ENCODE measurements around the gene HTT-AS.

The HTT-AS gene

GRCh38 chr4:3035249-3035648, 39.1 kb downstream of the HTT-AS start:
- DNase-seq (ENCODE audit: low read depth): no peak
- TF ChIP-seq MYC (IDR thresholded peaks at IDR 0.05; ENCODE audit: low read depth, low read length): no peak
- TF ChIP-seq POLR2A (IDR thresholded peaks at IDR 0.05; ENCODE audit: extremely low read depth, insufficient read length): no peak
- TF ChIP-seq CTCF (IDR thresholded peaks at IDR 0.05; ENCODE audit: low read depth, low read length): no peak
- TF ChIP-seq, protein P1, sequence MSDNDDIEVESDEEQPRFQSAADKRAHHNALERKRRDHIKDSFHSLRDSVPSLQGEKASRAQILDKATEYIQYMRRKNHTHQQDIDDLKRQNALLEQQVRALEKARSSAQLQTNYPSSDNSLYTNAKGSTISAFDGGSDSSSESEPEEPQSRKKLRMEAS (IDR thresholded peaks at IDR 0.05; ENCODE audit: low read depth, low read length): no peak
- H3K4me3 ChIP-seq (ENCODE audit: low read depth, low read length): no peak overlapping the region

GRCh38 chr4:3034231-3034630, 40.1 kb downstream of the HTT-AS start:
- DNase-seq (ENCODE audit: low read depth): no peak
- no peak for TF ChIP-seq MYC (IDR thresholded peaks at IDR 0.05; ENCODE audit: low read depth, low read length)
- TF ChIP-seq, protein P1 (IDR thresholded peaks at IDR 0.05; ENCODE audit: low read depth, low read length): no peak
- TF ChIP-seq CTCF (IDR thresholded peaks at IDR 0.05; ENCODE audit: low read depth, low read length): no peak
- H3K4me3 ChIP-seq (ENCODE audit: low read depth, low read length): no peak overlapping the region

- TF ChIP-seq, protein P1 (IDR thresholded peaks at IDR 0.05; ENCODE audit: low read depth, low read length): no peak
- no peak for TF ChIP-seq MYC (IDR thresholded peaks at IDR 0.05; ENCODE audit: low read depth, low read length)
- TF ChIP-seq CTCF (IDR thresholded peaks at IDR 0.05; ENCODE audit: low read depth, low read length): no peak
- TF ChIP-seq POLR2A (IDR thresholded peaks at IDR 0.05; ENCODE audit: extremely low read depth, insufficient read length): no peak
- no peak overlapping the region for H3K4me3 ChIP-seq (ENCODE audit: low read depth, low read length)
- no peak for DNase-seq (ENCODE audit: low read depth)
Observed at GRCh38 chr4:3031357-3032082, 42.8 kb downstream of the HTT-AS start.

- DNase-seq (ENCODE audit: low read depth): no peak
- no peak overlapping the region for H3K4me3 ChIP-seq (ENCODE audit: low read depth, low read length)
- TF ChIP-seq, protein P1 (IDR thresholded peaks at IDR 0.05; ENCODE audit: low read depth, low read length): no peak
- TF ChIP-seq MYC (IDR thresholded peaks at IDR 0.05; ENCODE audit: low read depth, low read length): no peak
Observed at GRCh38 chr4:3030566-3031356, 43.6 kb downstream of the HTT-AS start.

DNA sequence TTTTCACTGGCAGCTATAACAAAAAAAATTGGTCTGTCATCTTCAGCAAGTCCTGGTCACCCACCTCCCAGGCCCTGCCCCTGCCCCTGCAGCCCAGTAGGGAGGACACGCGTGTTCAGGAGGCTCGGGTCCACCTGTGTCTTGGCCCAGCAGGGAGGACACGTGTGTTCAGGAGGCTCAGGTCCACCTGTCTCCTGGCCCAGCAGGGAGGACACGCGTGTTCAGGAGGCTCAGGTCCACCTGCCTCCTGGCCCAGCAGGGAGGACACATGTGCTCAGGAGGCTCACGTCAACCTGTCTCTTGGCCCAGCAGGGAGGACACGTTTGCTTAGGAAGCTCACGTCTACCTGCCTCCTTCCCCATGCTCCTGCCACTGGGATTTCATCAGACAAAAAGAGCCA, 44.9 kb downstream of the HTT-AS start:
- no peak for DNase-seq (ENCODE audit: low read depth)
- no peak overlapping the region for H3K4me3 ChIP-seq (ENCODE audit: low read depth, low read length)
- TF ChIP-seq MYC (IDR thresholded peaks at IDR 0.05; ENCODE audit: low read depth, low read length): no peak
- TF ChIP-seq POLR2A (IDR thresholded peaks at IDR 0.05; ENCODE audit: extremely low read depth, insufficient read length): no peak
- no peak for TF ChIP-seq CTCF (IDR thresholded peaks at IDR 0.05; ENCODE audit: low read depth, low read length)
- TF ChIP-seq, protein P1 (IDR thresholded peaks at IDR 0.05; ENCODE audit: low read depth, low read length): no peak

DNA sequence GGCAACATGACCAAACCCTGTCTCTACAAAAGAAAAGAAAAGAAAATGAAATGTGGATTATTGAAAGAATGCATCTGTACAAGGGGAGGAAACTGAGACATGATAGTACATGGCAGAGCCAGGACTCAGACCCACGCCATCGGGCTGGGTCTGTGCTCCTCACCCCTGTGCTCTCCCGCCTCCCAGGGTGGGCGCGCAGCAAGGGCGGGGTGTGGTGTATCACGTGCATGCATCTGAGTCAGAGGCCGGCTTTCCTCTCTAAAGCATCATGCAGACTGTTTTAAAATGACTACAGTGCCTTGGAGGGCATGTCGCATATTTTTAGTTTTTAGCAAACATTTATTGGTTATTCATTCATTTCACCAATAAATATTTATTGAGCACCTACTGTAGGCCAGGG, 47.8 kb downstream of the HTT-AS start:
- no peak overlapping the region for H3K4me3 ChIP-seq (ENCODE audit: low read depth, low read length)
- no peak for DNase-seq (ENCODE audit: low read depth)

More for the DNA sequence above, 47.8 kb downstream of the HTT-AS start:
- TF ChIP-seq CTCF (IDR thresholded peaks at IDR 0.05; ENCODE audit: low read depth, low read length): no peak
- TF ChIP-seq POLR2A (IDR thresholded peaks at IDR 0.05; ENCODE audit: extremely low read depth, insufficient read length): no peak
- no peak for TF ChIP-seq MYC (IDR thresholded peaks at IDR 0.05; ENCODE audit: low read depth, low read length)
- TF ChIP-seq, protein P1 (IDR thresholded peaks at IDR 0.05; ENCODE audit: low read depth, low read length): no peak

Data from NB4 (cell line).